Stimulated activated CD4-positive, alpha-beta T cell treated with anti-CD3 and anti-CD28 coated beads, Interleukin-1b, Interleukin-23, amount 100 ng/mL, for 1 hour (primary cell): ENCODE data around the gene NTPCR.
"Not testable (repeated sequence)": the region's sequence is repeated elsewhere in the genome, so short reads cannot be mapped to it uniquely, and the experiment has no call there.

Source experiments
- DNase-seq, 2 donors: peaks; one replicate each; pipeline ENCODE4 v3.0.0-alpha.2; 2020; ENCODE audit warnings: low read depth in 2 of 2

Gene NTPCR

DNA sequence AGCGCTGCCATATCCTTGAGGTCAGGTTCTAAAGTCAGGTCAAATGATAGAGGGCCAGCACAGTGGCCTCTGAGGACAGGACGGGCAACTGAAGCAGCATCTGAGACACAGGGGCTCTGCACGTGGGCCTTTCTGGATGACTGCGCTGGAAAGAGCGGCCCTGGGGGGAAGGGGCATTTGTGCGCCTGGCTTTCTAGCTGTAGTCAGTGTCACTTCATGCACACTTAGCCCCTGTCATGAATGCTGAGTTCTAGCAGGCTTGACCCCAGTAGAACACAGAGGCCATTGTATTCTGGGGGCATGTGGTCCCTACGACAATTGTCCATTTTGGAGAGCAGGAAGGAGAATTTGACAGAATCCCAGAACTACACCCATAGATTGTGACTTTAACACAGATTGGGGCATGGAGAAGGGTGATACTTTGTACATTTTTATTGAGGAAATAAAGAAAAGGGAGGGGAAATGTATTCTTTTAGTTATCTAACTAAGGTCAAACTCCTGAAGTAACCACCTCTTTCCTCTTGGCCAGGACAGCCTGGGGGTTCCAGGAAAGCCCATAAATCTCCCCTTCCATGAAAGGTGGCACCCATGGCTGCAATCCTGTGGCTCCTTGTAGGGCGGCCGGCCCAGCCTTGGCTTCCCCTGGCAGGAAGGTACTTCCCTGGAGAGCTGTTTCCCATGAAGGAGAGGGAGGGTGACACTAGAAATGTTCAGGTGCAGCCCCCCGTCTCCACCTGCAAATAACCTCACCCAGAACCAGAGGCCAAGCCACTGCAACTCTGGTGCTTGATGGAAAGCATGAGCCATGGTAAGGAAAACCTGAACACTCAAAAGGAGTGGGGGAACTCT, 34.4 kb downstream of the NTPCR start:
- DNase-seq = no peak

DNA sequence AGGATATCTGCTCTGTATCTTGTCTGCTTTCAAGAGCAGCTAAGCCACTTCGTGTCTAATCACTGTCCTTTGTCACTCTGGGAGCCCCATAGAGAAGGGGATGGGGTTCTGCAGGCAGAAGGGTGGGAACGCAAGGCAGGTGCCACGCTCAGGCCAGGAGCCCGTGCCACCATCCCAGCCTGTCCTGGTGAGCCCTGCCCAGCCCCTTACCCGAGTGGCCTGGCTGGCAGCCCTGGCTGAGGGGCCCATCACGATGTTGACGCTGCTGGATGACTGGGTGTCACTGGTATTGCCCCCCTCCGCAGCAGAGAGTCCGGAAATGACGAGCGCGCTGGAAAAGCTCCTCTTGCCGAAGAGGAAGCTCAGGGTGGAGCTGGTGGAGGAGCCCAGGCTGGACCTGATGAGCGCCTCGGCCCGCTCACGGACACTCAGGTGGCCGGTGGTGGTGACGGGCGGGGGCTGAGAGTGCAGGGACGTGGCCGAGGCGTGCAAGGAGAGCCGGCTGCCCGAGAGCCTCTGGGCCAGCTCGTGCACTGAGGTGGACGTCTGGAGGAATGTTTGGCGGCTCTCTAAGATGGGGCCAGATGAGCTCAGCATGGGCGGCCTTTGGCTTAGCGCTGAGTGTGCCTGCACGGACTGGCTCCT, 35.6 kb downstream of the NTPCR start:
- no peak for DNase-seq

DNA sequence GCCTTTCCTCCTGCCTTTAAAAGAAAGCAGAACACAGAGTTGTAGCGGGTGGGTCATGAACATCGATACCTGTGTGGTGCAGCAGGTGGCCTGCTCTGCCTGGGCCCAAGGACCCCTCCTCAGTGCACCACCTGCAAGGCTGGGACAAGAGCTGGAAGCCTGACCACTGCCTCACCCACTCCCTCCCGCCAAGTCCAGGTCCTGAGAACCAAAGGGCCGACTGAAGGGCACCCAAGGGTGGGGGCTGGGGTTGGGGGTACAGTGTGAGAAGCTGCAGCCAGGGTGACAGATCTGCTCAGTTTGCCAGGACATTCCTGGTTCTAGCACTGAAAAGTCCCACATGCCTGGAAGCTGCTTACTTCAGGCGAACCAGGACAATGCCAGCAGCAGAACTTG, 36.1 kb downstream of the NTPCR start:
- DNase-seq = no peak

DNA sequence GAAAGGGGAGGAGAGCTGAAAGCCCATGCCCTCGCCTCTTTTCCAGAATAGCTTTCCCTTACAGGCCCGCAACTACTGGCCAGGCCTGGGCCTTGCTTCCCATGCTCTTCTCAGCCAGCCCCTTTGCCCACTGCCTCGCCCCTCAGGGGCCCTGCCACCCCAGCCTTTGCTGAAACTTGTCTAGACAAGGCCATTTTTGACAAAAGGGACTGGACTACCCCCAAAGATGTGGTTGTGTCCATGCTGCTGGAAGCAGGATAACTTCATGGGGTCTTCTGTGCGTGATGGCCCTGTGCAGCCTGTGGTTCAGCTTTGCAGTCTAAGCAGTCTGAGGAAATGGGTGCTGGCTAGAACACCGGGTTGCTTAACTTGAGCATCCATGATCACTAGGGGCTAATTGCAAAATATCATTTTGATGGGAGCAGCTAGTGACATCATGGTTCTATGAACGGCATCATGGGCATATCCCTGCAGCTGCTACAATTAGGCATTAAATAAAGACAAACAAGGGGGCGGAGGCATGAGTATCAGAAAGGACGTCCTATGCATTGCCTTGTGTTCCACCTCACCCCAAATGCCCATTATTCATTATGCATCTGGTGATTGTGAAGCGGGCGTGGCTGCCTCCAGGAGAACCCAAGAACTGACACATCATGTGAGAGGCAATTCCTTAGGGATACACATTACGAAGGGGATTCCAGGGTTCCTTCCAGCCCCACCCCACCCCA, 36.8 kb downstream of the NTPCR start:
- no peak for DNase-seq

DNA sequence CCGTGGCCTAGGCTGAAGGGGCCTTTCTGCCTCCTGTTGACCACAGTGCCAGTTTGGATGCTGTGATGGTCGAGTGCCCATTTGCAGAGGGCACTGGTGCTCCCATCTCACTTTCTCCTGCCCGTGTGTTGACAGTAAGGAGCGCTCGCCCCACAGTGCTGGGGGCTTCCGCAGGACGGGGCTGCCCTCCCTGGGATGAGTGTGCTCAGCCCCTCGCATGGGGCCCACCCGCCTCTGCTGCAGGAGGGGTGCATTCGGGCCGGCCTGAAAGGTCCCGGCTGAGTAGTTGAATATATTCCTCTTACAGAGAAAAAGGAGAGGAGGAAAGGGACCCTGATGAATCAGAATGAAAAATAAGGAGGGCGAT, 37.3 kb downstream of the NTPCR start:
- no peak for DNase-seq

DNA sequence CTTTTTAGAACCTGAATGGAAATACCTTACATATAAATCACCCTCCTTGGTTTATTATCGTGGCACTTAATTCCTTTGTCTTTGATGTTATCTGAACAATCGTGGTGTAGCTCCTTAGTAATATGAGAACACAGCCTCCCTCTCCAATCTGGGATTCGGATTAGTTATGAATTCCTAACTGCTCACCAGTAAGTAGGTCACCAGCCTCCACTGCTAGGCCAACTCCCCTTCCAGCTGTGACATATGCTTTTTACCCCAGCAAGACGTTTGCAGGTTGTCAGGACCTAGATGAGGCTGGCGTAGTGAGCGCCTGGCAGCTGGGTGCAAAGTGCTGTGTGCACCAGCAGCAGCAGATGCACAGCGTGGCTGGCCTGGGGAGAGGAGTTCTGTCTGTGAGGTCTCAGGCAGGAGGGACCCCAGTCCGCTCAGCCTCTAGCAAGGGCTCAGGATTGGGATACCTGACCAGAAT, 38.2 kb downstream of the NTPCR start:
- DNase-seq = no peak

DNA sequence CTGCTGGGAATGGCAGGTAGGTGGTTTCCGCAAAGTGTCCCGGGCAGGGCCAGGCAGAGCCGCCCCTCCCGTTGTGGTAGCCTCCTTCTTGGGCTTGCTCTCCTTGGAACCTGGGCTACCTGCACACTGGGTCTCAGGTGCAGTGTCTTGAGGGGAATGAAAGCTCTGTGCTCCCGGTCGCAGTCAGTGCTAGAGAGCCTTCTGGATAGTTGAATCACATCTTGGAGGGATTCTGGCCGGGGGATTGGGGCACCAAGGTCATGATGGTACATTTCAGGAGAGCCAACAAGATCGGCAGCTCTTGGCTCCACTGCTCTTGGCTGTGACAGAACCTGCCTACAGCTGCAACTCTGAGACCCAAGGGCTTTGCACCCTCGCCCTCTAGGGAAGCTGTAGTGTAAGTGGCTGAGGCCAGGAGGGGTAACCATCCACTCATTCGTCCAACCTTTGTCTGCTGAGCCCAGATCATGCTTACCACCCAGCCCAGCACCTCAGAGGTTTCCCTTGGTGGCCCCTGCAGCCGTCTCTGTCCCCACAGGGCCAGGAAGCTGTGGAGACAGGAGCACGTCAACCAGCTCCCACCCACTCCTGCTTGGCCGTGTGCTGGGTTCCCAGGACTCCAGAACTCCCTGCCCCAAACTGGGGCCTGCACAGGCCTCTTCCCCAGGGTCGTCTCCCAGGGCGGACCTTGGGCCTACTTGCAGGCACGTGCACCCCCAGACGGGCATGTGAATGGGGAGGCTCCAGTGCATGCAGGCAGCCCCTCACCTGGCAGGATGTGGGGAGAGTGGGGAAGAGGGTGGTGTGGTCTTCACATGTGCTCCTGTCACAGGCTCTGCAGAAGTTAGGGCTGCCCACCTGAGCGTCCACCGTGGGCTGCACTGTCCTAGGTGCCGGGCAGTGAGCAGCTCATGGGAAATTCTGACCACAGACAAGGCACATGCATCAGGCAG, 40.0 kb downstream of the NTPCR start:
- DNase-seq = no peak

DNA sequence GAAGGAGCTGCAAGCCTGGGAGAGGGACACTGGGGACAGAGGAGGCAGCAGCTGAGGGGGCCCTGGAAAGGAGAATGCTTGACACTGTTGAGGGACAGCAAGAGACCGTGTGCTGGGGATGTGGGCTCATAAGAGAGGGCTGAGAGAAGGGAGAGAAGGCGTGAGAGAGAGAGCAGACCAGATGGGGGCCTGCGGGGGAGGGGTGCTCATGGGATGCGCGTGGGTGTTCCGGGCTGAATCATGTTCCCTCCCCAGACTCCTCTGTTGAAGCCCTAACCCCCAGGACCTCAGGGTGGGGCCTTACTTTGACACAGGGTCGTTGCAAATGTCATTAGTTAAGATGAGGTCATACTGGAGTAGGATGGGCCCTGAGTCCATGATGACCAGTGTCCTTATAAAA, 40.8 kb downstream of the NTPCR start:
- DNase-seq = no peak

DNA sequence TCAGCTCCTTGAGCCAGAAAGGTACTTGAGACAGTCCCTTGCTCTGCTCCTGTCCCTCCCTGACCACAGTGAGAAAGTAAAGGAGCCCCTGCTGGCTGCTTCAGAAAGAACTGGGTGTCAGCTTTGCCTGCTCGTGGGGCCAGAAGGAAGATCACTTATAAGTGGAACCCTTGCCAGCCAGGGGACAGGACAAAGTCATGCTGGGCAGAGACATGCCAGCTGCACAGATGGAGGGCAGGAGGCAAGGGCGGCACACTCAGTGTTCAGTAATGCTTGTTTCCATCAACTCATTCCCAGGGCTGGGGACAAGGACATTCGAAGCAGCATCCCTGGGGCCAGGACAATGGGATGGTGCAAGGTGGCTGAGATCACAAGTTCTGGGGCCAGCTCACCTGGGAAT, 41.8 kb downstream of the NTPCR start:
- DNase-seq = no peak

DNA sequence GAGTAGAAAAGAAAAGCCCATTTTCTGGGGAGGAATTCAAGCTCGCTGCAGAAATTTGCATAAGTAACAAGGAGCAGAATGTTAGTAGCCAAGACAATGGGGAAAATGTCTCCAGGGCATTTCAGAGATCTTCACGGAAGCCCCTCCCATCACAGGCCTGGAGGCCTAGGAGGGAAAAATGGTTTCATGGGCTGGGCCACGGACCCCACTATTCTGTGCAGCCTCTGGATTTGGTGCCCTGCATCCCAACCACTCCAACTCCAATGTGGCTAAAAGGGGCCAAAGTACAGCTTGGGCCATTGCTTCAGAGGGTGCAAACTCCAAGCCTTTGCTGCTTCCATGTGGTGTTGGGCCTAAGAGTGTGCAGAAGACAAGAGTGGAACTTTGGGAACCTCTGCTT, 43.1 kb downstream of the NTPCR start:
- DNase-seq = no peak

DNA sequence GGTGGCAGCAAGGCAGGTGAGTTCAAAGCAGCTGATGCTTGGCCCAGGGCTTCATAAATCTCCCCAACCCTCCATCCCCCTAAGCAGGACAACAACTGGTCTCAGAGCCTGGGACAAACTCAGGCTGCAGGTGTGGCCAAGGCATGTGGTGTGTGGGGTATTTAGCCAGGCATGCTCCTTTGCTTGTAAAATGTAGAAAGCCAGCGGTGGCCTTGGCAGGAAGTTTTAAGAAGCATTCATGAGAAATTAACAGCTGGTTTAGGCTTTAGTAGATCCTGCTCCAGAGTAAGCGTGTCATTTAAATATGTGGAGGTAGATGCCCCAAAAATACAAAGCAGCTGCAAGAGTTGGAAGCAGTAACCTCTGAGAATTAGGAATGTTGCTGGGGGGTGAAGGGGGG, 44.8 kb downstream of the NTPCR start:
- DNase-seq = no peak

DNA sequence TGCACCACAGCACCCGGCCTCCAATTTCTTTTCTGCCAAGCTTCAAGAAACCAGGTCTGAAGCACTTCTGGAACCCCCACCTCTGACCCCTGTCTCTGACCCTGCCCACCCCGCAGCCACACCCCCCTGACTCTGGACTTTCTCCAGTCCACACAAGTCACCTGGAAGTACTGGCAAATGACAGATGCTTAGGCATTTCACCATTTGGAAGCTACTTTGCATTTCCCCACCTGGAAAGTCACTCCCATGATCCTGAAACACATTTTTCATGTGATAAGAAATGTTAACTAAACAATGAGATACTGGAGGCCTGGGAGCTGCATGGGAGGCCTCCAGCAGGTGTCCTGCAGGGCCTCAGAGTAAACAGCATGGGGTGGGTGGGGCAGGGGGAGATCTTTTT, 45.7 kb downstream of the NTPCR start:
- no peak for DNase-seq

DNA sequence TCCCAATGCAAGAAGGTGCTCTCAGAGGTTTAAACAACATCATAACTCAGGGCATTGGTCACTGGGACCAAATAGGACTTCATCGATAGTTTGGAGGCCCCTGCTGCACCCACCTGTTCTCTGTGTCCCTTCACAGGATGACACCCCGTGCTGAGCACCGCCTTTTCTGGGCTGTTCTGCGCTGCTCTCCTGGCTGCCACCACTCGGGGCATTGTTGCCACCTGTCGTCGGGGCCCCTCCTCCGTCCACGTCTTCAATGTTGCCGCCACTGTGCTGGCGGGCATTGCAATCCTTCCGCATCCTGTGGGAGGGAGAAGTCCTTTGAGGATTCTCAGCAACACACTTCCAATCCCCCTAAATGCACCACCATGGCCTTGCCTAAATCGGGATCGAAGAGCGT, 47.7 kb downstream of the NTPCR start:
- no peak for DNase-seq

DNA sequence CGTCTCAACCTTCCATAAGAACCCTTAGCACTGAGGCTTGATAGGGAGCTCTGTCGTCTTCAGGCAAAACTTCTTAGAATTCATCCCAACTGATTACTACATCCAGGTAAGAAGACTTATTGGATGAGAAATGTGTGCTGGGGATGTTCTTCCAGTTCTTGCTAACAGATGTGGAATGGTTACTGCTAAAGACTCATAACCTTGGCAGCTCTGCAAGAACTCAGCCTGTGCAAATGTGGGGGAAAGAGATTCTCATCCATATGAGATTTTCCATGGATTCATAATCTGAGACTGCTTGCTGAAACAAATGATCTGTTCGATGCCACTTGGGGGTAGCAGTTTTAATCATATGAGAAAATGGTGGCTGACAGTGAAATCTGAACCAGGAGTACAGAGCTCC, 48.2 kb downstream of the NTPCR start:
- DNase-seq = no peak

DNA sequence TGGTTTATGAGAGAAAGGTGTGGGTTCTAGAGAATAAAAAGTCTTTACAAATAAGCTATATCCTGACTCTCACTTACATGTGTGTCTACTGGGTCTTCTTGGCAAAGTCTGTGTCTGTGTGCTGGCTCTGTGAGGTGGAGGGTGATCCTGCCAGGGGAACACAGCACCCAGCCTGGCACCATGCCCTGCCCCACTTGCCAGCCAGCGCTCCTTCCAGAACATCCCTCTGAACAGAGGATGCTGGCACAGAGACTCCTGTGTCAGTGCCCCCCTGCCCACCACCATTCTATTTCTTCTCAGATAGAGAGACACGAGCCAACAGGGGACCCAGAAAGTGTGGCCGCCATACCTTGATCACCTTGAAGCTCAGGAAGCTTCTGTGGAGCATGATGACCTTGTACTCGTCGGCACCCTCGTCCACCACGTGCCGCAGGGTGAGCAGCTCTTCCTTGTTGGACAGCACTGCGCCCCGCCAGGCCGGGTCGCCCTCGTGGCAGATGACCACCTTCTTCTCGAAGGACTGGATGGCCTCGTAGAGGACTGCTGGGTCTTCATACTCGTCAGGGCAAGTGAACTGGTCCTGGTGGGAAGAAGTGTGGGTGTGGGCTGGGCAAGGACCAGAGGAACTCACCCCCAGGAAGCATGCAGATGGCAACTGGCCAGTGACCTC, 49.7 kb downstream of the NTPCR start:
- DNase-seq = no peak

DNA sequence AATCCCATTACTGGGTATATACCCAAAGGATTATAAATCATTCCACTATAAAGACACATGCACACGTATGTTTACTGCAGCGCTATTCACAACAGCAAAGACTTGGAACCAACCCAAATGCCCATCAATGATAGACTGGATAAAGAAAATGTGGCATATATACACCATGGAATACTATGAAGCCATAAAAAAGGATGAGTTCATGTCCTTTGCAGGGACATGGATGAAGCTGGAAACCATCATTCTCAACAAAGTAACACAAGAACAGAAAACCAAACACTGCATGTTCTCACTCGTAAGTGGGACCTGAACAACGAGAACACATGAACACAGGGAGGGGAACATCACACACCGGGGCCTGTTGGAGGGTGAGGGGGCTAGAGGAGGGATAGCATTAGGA, 53.2 kb downstream of the NTPCR start:
- not testable (repeated sequence) for DNase-seq

DNA sequence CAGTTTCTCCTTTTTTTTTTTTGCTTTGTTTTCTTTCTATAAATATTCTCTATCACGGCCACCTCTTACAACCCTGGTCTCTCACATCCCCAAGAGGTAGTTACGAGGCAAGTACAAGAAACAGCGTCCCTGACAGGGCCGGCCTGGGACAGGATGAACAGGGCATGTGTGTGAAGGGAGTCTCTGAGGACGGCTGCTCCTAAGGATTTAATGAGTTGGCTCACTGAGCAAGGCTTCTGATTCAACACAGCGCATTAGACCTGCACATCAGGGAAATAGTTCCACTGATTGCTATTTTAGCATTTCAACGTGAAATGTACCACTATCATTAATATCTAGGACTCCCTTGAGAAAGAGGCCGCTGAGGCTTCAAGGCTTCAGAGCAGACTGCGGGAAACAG, 54.0 kb downstream of the NTPCR start:
- DNase-seq = no peak

DNA sequence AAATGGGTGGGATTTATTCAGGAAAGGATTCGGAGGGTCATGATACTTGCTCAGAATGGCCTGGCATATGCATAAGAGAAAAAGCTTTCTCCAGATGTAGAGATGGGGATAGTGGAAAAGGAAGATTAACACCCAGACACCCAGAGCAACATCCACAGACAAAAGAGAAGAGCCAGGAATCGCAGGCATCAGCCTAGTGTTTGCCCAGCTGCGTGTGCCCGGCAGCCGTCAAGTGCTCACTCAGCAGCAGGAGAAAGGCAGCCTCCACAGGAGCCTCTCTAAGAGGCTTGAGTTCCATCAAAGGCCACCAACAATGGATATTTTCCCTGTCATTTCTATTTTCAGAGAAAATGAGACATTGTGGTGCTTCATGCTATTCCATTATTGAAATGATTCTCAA, 54.7 kb downstream of the NTPCR start:
- DNase-seq = no peak

DNA sequence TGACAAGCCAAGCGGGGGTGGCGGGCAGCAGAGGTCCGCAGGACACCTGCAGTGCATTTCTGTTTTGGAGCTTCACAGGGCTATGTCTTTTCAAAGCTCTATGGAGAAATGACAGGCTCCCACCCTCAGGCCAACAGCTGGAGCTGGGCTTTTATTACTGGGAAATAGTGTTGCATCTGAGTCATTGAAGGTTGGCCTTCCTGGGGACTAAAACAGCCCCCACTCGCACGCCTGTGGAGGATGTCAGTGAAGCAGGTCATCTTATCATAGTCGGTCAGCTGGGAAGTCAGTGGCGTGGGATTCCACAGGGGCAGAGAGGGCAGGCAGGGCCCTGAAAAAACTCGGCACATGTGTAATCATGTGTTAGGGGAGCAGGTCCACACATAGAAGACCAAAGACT, 55.3 kb downstream of the NTPCR start:
- DNase-seq = no peak

DNA sequence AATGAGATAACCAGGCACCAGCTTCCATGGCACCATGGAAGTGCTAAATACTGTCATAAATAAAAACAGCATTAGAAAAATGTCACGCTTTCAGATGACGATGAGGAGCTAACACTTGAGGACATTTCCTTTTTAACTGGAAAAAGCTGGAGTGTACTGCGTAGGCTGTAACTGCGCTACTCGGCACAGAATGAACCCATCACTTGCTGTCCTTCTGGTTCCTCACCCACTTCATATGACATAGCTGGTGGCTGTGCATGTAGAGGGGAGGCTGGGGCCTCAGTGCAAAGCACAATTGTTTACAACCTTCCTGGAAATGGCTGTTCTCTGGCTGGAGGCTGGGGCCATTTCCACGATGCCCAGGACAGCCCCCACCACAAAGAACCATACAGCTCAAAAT, 55.7 kb downstream of the NTPCR start:
- no peak for DNase-seq

DNA sequence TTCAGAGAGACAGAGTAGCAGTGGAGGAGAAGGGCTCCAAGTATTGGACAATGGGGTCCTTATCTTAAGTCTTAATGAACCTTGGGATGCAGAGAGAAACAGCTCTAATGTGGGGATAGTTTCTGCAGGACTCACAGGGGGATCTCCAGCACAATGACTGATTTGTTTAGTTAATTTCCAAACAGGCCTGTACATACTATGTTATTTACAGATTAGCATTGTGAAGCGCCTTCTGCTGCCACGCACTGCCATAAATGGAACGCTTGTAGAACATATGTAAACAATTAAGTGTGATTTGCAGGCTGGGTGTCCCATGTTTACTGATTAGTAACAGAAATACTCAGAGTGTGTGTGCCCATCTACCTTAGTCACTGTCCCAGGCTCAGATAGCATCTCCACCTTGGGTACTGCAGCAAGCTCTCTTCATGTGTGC, 56.1 kb downstream of the NTPCR start:
- DNase-seq = no peak
